Neural progenitor cell (in vitro differentiated cells): ENCODE measurements around the gene MYLK4.

Experiments
- CTCF ChIP-seq: fragments of 200-600 bp; sonication (generic); IDR thresholded peaks from 2 replicates; pipeline ENCODE4 v1.5.1; 2017; ENCODE audit warnings: antibody characterized with exemption, mild to moderate bottlenecking
- EZH2 ChIP-seq: fragments of 200-600 bp; sonication (generic); IDR thresholded peaks from 2 replicates; pipeline ENCODE4 v1.6.1; 2017; ENCODE audit warnings: antibody characterized with exemption, mild to moderate bottlenecking, moderate library complexity
- EZH2phosphoT487 ChIP-seq: fragments of 200-600 bp; sonication (generic); IDR thresholded peaks from 2 replicates; pipeline ENCODE4 v1.6.1; 2017; ENCODE audit warnings: antibody characterized with exemption

- TF ChIP-seq CTCF (no peak), EZH2 (no peak), EZH2phosphoT487 (no peak)
Measured at GRCh38 chr6:2625581-2625980, 125.1 kb downstream of the MYLK4 start.
